HG03103 (cell line): ENCODE results near the gene DAD1.

Experiments used
- ATAC-seq: cut with Tn5 transposase; IDR thresholded peaks from one replicate; pipeline ENCODE4 v1.9.1; 2021; ENCODE audit warnings: low read depth; ENCODE audit not compliant: unreplicated experiment

Gene DAD1

GRCh38 chr14:22521449-22522239 is 67.4 kb downstream of the DAD1 start:
- ATAC-seq, result no peak

GRCh38 chr14:22520796-22521195 is 68.2 kb downstream of the DAD1 start:
- no peak for ATAC-seq

GRCh38 chr14:22519877-22520685 is 68.9 kb downstream of the DAD1 start:
- ATAC-seq, result no peak

DNA sequence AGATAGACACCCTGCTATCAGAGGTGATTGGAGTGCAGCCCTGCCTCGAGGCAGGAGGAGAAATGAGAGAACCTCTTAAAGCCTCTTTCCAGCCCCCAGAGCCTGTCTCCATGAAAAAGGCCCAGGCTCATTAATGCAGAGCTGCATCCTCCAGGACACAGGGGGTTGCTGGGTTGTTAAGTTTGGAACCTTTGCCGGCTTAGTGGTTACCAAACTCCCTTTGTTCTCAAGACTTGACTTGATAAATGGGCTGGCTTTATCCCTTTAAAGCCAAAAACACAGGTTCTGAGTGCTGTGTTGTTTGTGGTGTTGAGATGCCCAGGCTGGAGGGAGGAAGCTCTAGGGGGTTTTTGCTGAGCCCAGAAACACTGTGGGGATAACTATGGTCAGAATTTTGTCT is 71.0 kb downstream of the DAD1 start:
- ATAC-seq, result no peak

GRCh38 chr14:22517117-22517720 is 71.8 kb downstream of the DAD1 start:
- ATAC-seq, result no peak

GRCh38 chr14:22515929-22516328 is 73.1 kb downstream of the DAD1 start:
- ATAC-seq, result no peak
